ENCODE results near the gene DMBX1.
A peak's percentile ranks its signal among the peaks of the same experiment; 100 is the strongest.

Gene DMBX1

DNA sequence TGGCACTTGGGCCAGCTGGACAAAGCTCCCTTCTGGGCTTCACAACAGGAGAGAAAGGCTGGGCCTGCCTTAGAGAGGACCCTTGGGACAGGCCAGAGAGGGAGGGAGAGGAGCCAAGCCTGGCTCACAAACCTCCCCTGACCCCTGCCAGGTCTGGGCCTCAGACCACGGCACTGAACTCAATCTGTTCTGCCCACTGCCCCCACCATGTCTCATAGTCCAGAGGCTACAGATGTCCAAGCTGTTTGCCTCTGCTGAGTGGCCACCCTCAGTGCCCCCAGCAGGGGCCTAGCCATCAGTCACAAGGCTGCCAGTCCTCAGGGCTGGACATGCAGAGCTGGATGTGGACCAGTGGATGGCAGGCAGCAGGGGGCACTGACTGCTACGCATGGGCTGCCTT lies 13.0 kb upstream of the DMBX1 start:
- TF ChIP-seq, protein P1, sequence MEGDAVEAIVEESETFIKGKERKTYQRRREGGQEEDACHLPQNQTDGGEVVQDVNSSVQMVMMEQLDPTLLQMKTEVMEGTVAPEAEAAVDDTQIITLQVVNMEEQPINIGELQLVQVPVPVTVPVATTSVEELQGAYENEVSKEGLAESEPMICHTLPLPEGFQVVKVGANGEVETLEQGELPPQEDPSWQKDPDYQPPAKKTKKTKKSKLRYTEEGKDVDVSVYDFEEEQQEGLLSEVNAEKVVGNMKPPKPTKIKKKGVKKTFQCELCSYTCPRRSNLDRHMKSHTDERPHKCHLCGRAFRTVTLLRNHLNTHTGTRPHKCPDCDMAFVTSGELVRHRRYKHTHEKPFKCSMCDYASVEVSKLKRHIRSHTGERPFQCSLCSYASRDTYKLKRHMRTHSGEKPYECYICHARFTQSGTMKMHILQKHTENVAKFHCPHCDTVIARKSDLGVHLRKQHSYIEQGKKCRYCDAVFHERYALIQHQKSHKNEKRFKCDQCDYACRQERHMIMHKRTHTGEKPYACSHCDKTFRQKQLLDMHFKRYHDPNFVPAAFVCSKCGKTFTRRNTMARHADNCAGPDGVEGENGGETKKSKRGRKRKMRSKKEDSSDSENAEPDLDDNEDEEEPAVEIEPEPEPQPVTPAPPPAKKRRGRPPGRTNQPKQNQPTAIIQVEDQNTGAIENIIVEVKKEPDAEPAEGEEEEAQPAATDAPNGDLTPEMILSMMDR (IDR thresholded peaks at IDR 0.05; ENCODE audit: low read depth, low read length), result no peak
- no peak for DNase-seq (ENCODE audit: low read depth in 2 of 2)
- H3K4me3 ChIP-seq (replicated peaks in 1 of 2; ENCODE audit: low read depth in 2 of 2, low read length in 2 of 2), result no peak overlapping the region

DNA sequence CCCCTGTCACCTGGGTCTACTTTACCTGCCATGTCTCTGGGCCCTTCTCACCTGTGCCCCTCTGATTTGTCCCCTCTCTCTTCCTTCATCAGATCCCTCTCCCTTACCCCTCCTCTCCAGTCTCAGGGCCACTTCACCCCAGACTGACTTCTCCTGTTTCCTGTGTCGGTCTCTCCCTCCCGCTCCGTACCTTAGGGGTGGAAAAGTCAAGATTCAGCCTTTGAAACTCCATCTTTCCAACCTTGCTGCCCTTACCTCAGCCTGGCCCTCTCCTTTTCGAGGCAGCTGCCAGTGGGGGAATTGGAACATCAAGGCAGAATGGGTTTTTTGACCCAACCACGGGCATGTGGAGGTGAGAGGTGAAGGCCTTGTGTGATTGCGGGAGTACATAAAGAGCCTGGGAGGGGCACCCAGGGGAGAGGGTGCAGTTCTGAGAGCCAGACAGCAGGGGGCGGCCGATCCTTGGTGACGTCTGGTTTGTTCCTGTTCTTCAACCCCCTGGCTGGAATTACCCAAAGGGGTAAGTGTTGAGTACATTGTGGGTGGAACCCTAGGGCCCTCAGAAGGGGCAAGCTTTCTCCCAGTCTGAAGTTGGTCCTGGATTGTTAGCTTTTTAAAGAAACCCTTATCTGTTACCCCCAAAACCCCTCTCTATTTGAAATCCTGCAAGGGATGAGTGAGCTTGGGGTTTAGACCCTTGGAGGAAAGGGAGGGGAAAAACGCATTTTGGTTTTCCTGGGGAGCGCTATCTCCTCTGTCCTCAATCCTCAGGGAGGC lies 12.3 kb upstream of the DMBX1 start:
- peak; percentile 76 to 77 for DNase-seq (ENCODE audit: low read depth in 2 of 2)
- no peak overlapping the region for H3K4me3 ChIP-seq (replicated peaks in 1 of 2; ENCODE audit: low read depth in 2 of 2, low read length in 2 of 2)
- TF ChIP-seq, protein P1 (IDR thresholded peaks at IDR 0.05; ENCODE audit: low read depth, low read length), result peak; percentile 96

DNA sequence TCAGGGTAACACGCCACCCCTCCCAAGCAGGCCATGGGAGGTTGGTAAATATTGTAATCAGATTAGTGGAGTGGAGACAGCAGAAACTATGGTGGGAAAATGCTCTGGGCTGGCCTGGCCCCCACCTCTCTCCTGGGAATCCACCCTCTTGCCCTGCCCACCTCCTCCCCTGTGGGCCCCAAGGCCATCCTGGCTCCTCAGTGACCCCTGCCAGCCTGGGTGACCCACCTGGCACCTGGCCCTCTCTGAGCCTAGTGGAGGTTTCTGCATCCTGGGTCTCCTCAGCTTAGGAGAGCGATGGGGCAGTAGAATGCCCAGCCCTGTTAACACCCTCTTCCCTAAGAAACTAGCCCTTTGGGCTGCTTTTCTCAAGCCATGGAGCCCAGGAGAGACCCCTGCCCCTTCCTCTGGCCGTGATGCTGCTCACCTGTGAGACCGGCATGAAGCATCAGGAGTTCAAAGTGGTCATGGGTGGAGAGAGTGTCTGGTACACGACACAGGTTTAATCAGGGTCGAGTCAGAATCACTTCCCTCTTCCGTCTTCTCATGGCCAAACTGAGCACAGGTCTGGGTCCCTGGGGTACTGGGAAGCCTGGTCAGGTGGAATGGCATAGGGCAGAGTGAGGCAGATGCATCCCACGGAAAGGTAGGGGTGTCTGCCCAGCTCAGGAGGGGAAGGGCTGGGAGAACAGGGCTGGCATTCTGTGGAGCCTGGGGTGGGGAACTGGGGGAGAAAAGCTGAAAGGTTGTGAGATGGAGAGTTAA lies 10.7 kb upstream of the DMBX1 start:
- no peak for DNase-seq (ENCODE audit: low read depth in 2 of 2)
- TF ChIP-seq, protein P1 (IDR thresholded peaks at IDR 0.05; ENCODE audit: low read depth, low read length), result no peak
- H3K4me3 ChIP-seq (replicated peaks in 1 of 2; ENCODE audit: low read depth in 2 of 2, low read length in 2 of 2), result no peak overlapping the region

DNA sequence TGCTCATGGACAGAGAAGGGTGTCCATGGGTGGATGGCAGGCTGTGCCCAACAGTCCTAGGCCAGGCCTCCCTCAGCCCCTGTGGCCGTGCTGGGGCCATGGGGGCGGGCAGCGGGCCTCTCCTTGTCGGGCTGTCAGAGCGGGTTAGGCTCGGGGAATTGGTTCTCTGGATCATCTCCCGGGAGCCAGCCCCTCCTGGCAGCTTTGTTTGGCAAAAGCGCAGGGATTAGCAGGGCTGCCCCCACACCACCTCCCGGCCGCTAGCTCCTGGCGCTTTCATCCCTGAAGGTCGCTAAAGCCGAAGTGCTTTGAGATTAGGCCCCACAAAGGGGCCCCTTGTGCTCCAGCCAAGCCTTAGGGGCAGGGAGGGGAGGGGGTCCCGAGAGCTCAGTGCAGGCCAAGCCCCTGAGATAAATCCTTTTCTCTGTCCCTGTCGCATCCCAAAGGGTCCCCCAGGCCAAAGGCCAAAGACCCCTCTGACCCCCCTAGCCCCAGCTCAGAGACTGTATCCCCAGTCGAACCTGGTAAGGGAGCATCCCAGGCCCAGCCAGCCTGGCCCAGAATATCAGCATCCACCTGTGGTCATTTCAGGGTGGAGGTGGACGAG lies 9.8 kb upstream of the DMBX1 start:
- DNase-seq (ENCODE audit: low read depth in 2 of 2), result no peak
- TF ChIP-seq, protein P1 (IDR thresholded peaks at IDR 0.05; ENCODE audit: low read depth, low read length), result no peak
- no peak overlapping the region for H3K4me3 ChIP-seq (replicated peaks in 1 of 2; ENCODE audit: low read depth in 2 of 2, low read length in 2 of 2)

DNA sequence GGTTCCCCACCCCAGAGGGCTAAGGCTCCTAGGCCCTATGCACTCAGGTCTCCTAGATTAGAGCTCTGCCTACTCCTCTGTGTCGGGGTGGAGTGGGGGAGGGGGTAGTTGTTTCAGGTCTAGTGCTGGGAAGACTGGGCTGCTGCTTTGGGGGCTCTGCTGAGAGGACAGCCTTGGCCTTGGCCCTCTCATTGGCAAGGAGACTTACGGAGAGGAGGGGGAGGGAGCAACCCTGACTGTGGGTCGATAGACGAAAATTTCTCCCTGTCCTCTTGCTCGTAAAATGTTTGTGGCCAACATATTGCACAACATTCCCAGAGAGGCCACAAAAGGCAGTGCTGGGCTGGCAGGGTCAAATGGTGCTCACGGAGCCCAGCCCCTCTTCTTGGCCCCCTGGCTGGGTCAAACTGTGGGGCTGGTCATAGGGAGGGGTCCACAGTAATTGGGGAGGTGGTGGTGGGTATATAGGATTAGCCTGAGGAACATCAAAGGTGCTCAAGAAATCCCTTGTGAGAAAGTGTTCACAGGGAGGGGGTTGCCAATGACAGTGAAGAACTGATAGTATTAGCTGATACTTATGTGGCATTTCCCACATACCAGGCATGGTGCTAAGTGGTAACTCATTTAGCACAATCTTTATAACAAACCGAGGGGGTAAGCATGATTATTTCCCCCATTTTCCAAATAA lies 8.5 kb upstream of the DMBX1 start:
- TF ChIP-seq, protein P1 (IDR thresholded peaks at IDR 0.05; ENCODE audit: low read depth, low read length), result no peak
- no peak overlapping the region for H3K4me3 ChIP-seq (replicated peaks in 1 of 2; ENCODE audit: low read depth in 2 of 2, low read length in 2 of 2)
- DNase-seq (ENCODE audit: low read depth in 2 of 2), result peak in 1 of 2 donors; percentile 26

DNA sequence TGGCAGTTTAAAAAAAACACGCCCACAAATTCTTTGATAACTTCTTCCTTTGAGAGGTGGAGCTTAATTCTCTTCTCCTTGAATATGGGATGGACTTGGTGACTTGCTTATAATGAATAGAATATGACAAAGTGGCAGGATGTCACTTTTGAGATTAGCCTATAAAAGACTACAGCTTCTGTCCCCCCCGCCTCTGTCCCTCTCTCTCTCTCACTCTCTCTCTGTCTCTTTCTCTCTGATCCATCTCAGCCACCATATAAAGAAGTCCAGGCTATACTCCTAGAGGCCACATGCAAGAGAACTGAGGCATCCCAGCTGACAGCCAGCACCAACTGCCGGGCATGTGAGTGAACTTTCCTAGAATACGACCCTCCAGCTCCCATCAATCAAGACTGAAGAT lies 7.7 kb upstream of the DMBX1 start:
- no peak for DNase-seq (ENCODE audit: low read depth in 2 of 2)
- TF ChIP-seq, protein P1 (IDR thresholded peaks at IDR 0.05; ENCODE audit: low read depth, low read length), result no peak

More for the DNA sequence above, 7.7 kb upstream of the DMBX1 start:
- H3K4me3 ChIP-seq (replicated peaks in 1 of 2; ENCODE audit: low read depth in 2 of 2, low read length in 2 of 2), result no peak overlapping the region
